GM04503 (cell line): ENCODE data around the gene FAM135A.
"Not testable (repeated sequence)": the region's sequence is repeated elsewhere in the genome, so short reads cannot be mapped to it uniquely, and the experiment has no call there.

Experiments
- DNase-seq: peaks from one replicate; pipeline ENCODE4 v3.0.0-alpha.2; 2012; ENCODE audit warnings: low read depth

The FAM135A gene

GRCh38 chr6:70459699-70460098 lies 46.4 kb downstream of the FAM135A start:
- not testable (repeated sequence) for DNase-seq

- no peak for DNase-seq
Measured at GRCh38 chr6:70470016-70470415, 56.7 kb downstream of the FAM135A start.

- not testable (repeated sequence) for DNase-seq
Measured at GRCh38 chr6:70470510-70470909, 57.2 kb downstream of the FAM135A start.

GRCh38 chr6:70474751-70475150 lies 61.4 kb downstream of the FAM135A start:
- DNase-seq: no peak

GRCh38 chr6:70479236-70479635 lies 65.9 kb downstream of the FAM135A start:
- DNase-seq: no peak

GRCh38 chr6:70486638-70487037 lies 73.3 kb downstream of the FAM135A start:
- not testable (repeated sequence) for DNase-seq

GRCh38 chr6:70489364-70489763 lies 76.1 kb downstream of the FAM135A start:
- no peak for DNase-seq

- DNase-seq: no peak
Measured at GRCh38 chr6:70494833-70495232, 81.5 kb downstream of the FAM135A start.

GRCh38 chr6:70495790-70496189 lies 82.5 kb downstream of the FAM135A start:
- DNase-seq: not testable (repeated sequence)

- no peak for DNase-seq
Measured at GRCh38 chr6:70502484-70502883, 89.2 kb downstream of the FAM135A start.

GRCh38 chr6:70503813-70504465 lies 90.6 kb downstream of the FAM135A start:
- no peak for DNase-seq

GRCh38 chr6:70506321-70506720 lies 93.0 kb downstream of the FAM135A start:
- DNase-seq: no peak

GRCh38 chr6:70507161-70507560 lies 93.9 kb downstream of the FAM135A start:
- no peak for DNase-seq

- DNase-seq: no peak
Measured at GRCh38 chr6:70508953-70509352, 95.6 kb downstream of the FAM135A start.

- DNase-seq: no peak
Measured at GRCh38 chr6:70510600-70510999, 97.3 kb downstream of the FAM135A start.

- no peak for DNase-seq
Measured at GRCh38 chr6:70518723-70519122, 105.4 kb downstream of the FAM135A start.

GRCh38 chr6:70520575-70520974 lies 107.3 kb downstream of the FAM135A start:
- no peak for DNase-seq

- no peak for DNase-seq
Measured at GRCh38 chr6:70524721-70525286, 111.5 kb downstream of the FAM135A start.

- DNase-seq: no peak
Measured at GRCh38 chr6:70527071-70527737, 113.9 kb downstream of the FAM135A start.

GRCh38 chr6:70530023-70530422 lies 116.7 kb downstream of the FAM135A start:
- no peak for DNase-seq

- DNase-seq: no peak
Measured at GRCh38 chr6:70531133-70531532, 117.8 kb downstream of the FAM135A start.

- no peak for DNase-seq
Measured at GRCh38 chr6:70537266-70537665, 124.0 kb downstream of the FAM135A start.

GRCh38 chr6:70538376-70538775 lies 125.1 kb downstream of the FAM135A start:
- DNase-seq: no peak

- DNase-seq: no peak
Measured at GRCh38 chr6:70547313-70547712, 134.0 kb downstream of the FAM135A start.
